CMK (cell line): Measurements from ENCODE around the gene USP11.

Source experiments
- DNase-seq: peaks from one replicate; pipeline ENCODE4 v3.0.0-alpha.2; 2010; ENCODE audit warnings: low read depth

Gene USP11

GRCh38 chrX:47204970-47205369, 27.8 kb upstream of the USP11 start:
- DNase-seq, result no peak

GRCh38 chrX:47206316-47206715, 26.5 kb upstream of the USP11 start:
- no peak for DNase-seq

- no peak for DNase-seq
Measured at GRCh38 chrX:47208108-47208507, 24.7 kb upstream of the USP11 start.

GRCh38 chrX:47209508-47210238, 23.1 kb upstream of the USP11 start:
- DNase-seq, result no peak

- DNase-seq, result no peak
Measured at GRCh38 chrX:47210661-47211425, 22.0 kb upstream of the USP11 start.

- DNase-seq, result no peak
Measured at GRCh38 chrX:47212381-47213293, 20.2 kb upstream of the USP11 start.

- no peak for DNase-seq
Measured at GRCh38 chrX:47214435-47215077, 18.3 kb upstream of the USP11 start.

GRCh38 chrX:47215291-47215900, 17.4 kb upstream of the USP11 start:
- no peak for DNase-seq

GRCh38 chrX:47216393-47216925, 16.4 kb upstream of the USP11 start:
- no peak for DNase-seq

GRCh38 chrX:47217121-47217851, 15.5 kb upstream of the USP11 start:
- DNase-seq, result no peak

- peak; percentile 96 for DNase-seq
Measured at GRCh38 chrX:47217852-47218279, 14.9 kb upstream of the USP11 start.

- DNase-seq, result peak; percentile 80
Measured at GRCh38 chrX:47218280-47218919, 14.4 kb upstream of the USP11 start, which contains the start of gene CDK16. Gene CDK16, plus strand, starts transcription at chrX:47218681. Its CDS starts 4,877 bp downstream, at chrX:47223558.

- no peak for DNase-seq
Measured at GRCh38 chrX:47218920-47219815, 13.6 kb upstream of the USP11 start.

GRCh38 chrX:47221756-47222155, 11.1 kb upstream of the USP11 start:
- no peak for DNase-seq

- no peak for DNase-seq
Measured at GRCh38 chrX:47222751-47223350, 10.0 kb upstream of the USP11 start.

GRCh38 chrX:47223476-47224250, 9.1 kb upstream of the USP11 start:
- DNase-seq, result no peak

GRCh38 chrX:47224266-47224895, 8.4 kb upstream of the USP11 start:
- no peak for DNase-seq
